GM08714 (cell line): ENCODE results near the gene SCFD1.
A peak's percentile ranks its signal among the peaks of the same experiment; 100 is the strongest.
"Not testable (repeated sequence)": the region's sequence is repeated elsewhere in the genome, so short reads cannot be mapped to it uniquely, and the experiment has no call there.

Experiments
- H3K4me3 ChIP-seq: fragments of 200-500 bp; sonication (Bioruptor generic); 2 replicates; pipeline ENCODE4 v1.5.1; 2014; ENCODE audit warnings: mild to moderate bottlenecking, low read length, inconsistent platforms
- ZNF274 ChIP-seq: IDR thresholded peaks from 2 replicates; pipeline ENCODE4 v1.6.1; 2012; ENCODE audit warnings: mild to moderate bottlenecking, low read depth, low read length

SCFD1 gene

DNA sequence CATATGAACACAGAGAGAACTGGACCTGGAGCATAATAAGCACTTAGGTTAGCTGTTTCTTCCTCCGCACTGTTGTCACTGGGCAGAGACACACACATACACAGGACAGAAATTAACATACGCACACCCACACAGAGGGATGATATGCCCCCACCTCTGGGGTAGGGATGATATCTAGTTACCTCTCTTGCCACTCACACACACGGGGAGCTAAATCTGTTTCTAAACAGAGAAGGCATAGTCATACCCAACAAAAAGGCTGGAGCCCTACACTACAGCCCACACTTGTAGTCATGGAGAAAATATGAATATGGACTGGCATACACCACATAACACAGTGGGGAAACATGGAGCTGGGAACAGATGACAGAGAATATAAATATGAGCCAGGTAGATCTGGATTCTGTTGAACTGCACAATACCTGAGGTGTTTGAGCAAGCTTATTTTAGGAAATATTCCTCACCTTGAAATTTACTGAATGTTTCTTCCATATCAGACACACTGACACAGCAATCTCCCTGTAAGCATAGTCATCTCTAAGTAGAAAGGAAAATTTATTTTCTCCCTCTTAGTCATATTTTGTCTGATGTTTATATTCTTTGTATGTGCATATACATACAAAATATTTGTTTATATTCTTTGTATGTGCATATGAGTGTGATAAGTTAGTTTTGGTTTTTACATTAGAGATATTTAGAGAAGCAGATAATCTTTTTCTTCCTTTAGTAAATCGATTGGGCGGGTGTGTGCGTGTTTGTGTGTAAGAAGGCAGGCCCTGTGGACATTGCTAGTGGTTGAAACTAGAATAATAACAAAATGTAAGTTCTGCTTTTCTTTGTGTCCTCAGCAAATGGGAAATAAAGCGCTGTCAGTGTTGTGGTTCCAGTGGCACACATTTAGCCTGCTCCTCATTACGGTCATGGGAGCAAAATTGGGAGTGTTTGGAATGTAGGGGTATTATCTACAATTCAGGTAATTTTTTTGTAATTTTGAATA lies 20.9 kb upstream of the SCFD1 start:
- TF ChIP-seq ZNF274: no peak
- no peak overlapping the region for H3K4me3 ChIP-seq

GRCh38 chr14:30603402-30603801 lies 18.7 kb upstream of the SCFD1 start:
- no peak overlapping the region for H3K4me3 ChIP-seq
- TF ChIP-seq ZNF274: no peak

DNA sequence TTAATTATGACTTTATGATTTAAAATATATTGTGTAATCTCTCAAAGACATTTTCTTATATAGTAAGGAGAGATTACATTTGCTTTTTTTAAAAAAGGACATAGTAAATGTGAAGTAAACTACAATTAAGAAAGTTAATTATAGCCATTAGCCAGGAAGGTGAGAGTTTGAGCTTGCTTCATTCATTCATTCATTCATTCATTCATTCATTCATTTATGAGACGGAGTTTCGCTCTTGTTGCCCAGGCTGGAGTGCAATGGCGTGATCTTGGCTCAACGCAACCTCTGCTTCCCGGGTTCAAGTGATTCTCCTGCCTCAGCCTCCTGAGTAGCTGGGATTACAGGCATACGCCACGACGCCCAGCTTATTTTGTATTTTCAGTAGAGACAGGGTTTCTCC lies 17.4 kb upstream of the SCFD1 start:
- not testable (repeated sequence) for H3K4me3 ChIP-seq

- no peak for TF ChIP-seq ZNF274
Observed at GRCh38 chr14:30607156-30607780, 14.9 kb upstream of the SCFD1 start.

GRCh38 chr14:30608533-30609006 lies 13.5 kb upstream of the SCFD1 start:
- no peak overlapping the region for H3K4me3 ChIP-seq
- TF ChIP-seq ZNF274: no peak

More at GRCh38 chr14:30607156-30607780, 14.9 kb upstream of the SCFD1 start:
- H3K4me3 ChIP-seq: no peak overlapping the region

GRCh38 chr14:30610787-30611343 lies 11.3 kb upstream of the SCFD1 start:
- H3K4me3 ChIP-seq: no peak overlapping the region
- no peak for TF ChIP-seq ZNF274

DNA sequence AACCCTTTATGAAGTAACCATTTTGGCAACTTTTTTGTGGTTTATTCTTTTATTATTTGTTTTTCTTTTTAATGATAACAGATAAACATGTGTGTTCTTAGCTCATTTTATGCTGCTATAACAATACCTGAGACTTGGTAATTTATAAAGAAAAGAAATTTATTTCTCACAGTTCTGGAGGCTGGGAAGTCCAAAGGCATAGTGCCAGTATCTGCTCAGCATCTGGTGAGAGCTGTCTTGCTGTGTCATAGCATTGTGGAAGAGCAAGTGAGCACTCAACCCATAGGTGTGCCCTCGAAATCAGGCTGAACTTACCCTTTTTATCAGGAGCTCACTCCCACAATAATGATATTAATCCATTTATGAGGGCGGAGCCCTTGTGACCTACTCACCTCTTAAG lies 8.0 kb upstream of the SCFD1 start:
- H3K4me3 ChIP-seq: no peak overlapping the region
- no peak for TF ChIP-seq ZNF274

DNA sequence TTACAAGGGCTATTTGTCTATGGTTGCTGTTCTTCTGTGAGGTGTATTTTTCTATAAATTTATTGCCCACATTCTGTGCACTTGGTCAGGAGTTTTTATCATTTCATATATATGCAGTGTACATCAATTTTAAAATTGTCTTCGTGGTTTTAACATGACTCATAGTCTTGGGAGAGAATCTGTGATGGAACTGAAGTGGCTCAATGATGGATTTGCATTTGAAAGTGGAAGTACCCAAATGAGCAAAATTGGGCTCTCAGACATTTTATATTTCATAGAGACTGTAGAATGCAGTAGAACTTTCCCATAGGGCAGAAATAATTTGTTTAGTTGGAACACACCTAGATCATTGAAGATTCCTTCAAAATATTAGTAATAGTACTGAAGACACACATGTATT lies 1.9 kb upstream of the SCFD1 start:
- H3K4me3 ChIP-seq: no peak overlapping the region; the same call in 1 of the 2 replicates
- no peak for TF ChIP-seq ZNF274

DNA sequence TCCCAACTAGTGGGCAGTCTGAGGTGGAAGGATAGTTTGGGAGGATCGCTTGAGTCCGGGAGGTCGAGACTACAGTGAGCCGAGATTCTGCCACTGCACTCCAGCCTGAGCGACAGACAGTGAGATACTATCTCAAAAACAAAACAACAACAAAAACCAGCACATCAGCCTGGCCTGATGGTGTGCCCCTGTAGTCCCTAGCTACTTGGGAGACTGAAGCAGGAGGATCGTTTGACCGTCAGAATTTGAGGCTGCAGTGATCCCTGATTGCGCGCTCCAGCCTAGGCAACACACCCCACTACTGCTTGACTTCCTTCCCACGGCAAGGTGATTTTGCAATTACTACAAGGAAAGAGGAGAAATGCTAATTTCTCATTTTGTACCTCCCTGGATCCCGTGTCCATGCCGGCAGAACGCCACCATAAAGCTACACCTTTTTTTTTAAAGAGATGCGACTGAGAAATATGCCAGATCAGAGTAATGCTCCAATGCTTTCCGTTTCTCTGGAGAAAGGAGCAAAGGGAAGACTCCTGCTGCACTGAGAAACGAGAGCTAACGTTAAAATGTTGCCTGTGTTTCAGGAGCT lies 672 bp upstream of the SCFD1 start:
- TF ChIP-seq ZNF274: no peak
- peak overlapping the region; percentile 84 for H3K4me3 ChIP-seq

DNA sequence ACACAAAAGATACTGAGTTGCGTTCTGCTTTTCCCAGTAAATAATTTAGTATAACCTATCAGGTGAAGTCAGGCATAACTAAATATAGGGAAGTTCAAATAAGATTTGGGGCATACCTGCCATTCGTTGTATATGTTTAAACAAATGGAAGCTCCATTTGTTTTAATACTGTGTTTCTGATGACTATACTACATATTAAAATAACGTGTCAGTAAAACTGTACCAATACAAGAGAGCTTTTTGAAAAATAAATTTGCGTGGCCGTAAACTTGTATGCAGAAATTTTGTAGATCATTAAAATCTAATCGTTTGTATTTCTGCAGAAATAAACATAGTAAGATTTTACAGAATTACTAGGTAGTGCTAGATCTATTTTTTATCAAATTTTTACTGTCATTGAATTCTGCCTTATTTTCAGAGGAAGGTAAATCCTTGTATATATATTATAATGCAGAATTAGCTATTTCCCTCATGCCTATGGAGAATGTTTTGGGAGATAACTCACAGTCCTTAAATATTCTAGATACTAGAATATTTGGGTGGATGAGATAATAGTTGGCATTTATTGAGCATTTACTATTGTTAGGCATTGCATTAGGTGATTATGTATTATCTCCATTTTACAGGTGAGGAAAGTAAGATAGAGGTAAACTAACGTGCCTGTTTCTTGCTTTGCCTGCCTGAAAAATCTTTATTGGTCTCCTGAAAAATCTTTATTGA lies 1.5 kb downstream of the SCFD1 start:
- TF ChIP-seq ZNF274: no peak
- H3K4me3 ChIP-seq: peak overlapping the region; percentile 84; the same call in 1 of the 2 replicates

- TF ChIP-seq ZNF274: no peak
- H3K4me3 ChIP-seq: no peak overlapping the region; the same call in 1 of the 2 replicates
Observed at GRCh38 chr14:30624132-30624423, 2.0 kb downstream of the SCFD1 start.

DNA sequence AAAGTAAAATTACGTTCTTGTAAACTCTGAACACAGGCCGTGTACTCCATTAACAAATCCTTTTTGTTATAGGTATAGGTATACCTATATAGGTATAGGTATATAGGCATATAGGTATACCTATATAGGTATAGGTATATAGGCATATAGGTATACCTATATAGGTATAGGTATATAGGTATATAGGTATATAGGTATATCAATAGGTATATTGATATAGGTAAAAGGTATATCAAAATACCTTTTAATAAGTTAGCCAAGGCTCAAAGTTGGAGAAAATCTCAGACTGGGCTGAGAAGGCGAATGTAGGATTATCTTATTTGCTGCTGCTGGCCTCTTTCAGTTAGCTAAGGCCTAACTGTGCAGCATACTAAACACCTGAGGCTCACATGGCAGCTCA lies 3.4 kb downstream of the SCFD1 start:
- no peak overlapping the region for H3K4me3 ChIP-seq
- no peak for TF ChIP-seq ZNF274

GRCh38 chr14:30629432-30629831 lies 7.3 kb downstream of the SCFD1 start:
- not testable (repeated sequence) for H3K4me3 ChIP-seq

GRCh38 chr14:30630248-30630647 lies 8.1 kb downstream of the SCFD1 start:
- no peak for TF ChIP-seq ZNF274
- no peak overlapping the region for H3K4me3 ChIP-seq

- no peak for TF ChIP-seq ZNF274
- H3K4me3 ChIP-seq: no peak overlapping the region
Observed at GRCh38 chr14:30632730-30633129, 10.6 kb downstream of the SCFD1 start.
